Kidney capillary endothelial cell (primary cell): ENCODE data around the gene SSH3.

Experiments
- DNase-seq: peaks from one replicate; pipeline ENCODE4 v3.0.0-alpha.2; 2018; ENCODE audit warnings: low spot score

SSH3 gene

GRCh38 chr11:67293090-67293489 lies 10.2 kb upstream of the SSH3 start:
- DNase-seq: no peak

DNA sequence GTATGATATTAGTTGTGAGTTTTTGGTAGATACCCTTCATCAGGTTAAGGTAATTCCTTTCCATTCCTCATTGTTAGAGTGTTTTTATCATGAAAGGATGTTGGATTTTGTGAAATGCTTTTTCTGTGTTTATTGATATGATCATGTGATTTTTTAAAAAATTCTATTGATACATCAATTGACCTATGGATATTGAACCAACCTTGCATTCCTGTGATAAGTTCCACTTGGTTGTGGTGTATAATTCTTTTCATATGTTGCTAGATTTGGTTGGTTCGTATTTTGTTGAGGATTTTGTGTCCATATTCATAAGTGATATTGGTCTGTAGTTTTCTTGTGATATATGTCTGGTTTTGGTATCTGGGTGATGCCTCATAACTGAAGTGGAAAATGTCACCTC lies 7.5 kb upstream of the SSH3 start:
- DNase-seq: no peak

DNA sequence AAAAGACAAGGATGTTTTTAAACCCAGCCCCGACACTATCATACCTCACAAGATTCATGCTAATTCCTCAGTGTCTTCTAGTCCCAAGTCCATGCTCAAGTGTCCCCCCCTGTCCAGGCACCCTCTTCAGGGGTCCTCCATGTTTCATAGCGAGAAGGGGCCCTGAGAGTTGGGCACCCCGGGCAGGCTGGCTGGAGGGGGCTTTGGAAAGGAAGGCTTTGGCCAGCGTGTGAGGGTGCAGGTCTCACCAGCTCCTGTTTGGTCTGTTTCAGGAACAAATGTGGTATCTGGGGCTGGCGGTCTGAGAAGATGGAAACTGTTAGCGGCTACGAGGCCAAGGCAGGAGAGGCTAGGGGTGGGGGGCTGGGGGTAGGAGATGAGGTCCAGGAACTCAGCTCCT lies 4.5 kb upstream of the SSH3 start:
- DNase-seq: no peak

GRCh38 chr11:67299471-67300191 lies 3.7 kb upstream of the SSH3 start:
- DNase-seq: no peak

- DNase-seq: no peak
Observed at GRCh38 chr11:67300256-67300755, 3.0 kb upstream of the SSH3 start.

- no peak for DNase-seq
Observed at GRCh38 chr11:67300756-67301312, 2.5 kb upstream of the SSH3 start.

DNA sequence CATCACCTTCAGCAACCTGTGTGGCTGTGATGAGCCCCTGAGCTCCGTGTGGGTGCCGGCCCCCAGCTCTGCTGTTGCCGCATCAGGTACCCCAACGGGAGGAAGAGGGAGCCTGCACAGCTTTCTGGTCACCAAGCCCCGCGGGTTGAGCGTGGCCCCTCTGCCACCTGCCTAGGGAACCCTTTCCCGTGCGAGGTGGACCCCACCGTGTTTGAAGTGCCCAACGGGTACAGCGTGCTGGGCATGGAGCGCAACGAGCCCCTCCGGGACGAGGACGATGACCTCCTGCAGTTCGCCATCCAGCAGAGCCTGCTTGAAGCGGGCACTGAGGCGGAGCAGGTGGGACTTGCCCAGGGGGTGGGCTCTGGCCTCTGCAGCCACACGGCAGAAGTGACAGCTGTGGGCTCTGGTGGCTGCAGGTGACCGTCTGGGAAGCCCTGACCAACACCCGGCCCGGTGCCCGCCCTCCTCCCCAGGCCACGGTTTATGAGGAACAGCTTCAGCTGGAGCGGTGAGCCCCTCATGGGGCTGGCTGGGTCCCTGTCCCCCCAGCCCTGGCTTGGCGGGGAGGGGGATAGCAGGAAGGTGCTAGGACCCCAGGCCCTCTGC lies 1.9 kb upstream of the SSH3 start:
- DNase-seq: no peak

DNA sequence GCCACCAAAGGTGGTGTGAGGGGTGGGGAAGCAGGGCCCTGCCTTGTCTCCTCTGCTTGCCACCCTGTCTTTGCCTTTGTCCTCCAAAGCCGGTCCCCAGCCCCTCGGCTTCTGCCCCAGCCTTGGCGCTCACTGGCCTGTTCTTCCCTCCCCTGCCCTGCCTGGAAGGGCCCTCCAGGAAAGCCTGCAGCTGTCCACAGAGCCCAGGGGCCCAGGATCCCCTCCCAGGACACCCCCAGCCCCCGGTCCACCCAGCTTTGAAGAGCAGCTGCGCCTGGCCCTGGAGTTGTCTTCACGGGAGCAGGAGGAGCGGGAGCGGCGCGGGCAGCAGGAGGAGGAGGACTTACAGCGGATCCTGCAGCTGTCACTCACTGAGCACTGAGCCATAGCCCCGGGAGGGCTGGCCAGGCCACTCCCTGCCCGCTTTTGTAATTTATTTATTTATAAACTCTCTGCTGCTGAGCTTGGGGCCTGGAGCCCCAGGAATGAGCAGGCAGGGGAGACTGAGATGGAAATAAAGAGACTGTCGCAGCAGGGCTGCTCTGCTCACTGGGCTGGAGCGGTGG lies 1.3 kb upstream of the SSH3 start:
- no peak for DNase-seq

DNA sequence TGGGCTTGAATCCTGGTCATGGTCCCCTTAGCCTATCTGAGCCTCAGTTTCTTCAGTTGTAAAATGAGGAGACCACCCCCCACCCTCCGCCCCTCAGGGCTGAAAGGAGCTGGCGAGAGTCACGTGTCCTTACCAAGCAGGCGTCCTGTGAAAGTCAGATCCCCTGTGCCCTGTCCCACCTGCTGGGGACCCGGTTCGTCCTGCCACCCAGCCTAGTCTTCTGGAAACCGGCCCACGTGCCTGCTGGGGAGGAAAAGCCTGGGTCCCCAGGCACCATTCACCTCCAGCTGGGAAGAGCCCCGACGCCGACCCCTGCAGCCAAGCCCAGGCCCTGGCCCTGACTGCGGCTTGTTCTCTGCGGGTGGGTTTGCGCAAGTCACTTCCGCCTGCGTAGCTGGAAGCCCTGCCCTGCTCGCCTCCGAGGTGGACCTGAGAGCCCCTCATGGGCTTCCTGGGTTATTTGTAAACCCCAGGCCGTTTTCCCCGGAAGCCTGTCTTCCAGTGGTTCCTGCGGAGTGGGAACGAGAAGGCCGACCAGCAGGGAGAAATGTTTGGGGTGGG lies 679 bp upstream of the SSH3 start:
- DNase-seq: no peak

- DNase-seq: no peak
Observed at GRCh38 chr11:67303835-67304411, 593 bp downstream of the SSH3 start.

- no peak for DNase-seq
Observed at GRCh38 chr11:67304511-67305113, 1.3 kb downstream of the SSH3 start.

GRCh38 chr11:67306769-67307544 lies 3.6 kb downstream of the SSH3 start:
- no peak for DNase-seq

GRCh38 chr11:67307545-67308001 lies 4.2 kb downstream of the SSH3 start:
- no peak for DNase-seq

- no peak for DNase-seq
Observed at GRCh38 chr11:67308031-67308866, 4.9 kb downstream of the SSH3 start.

- DNase-seq: no peak
Observed at GRCh38 chr11:67309166-67309565, 5.8 kb downstream of the SSH3 start.

DNA sequence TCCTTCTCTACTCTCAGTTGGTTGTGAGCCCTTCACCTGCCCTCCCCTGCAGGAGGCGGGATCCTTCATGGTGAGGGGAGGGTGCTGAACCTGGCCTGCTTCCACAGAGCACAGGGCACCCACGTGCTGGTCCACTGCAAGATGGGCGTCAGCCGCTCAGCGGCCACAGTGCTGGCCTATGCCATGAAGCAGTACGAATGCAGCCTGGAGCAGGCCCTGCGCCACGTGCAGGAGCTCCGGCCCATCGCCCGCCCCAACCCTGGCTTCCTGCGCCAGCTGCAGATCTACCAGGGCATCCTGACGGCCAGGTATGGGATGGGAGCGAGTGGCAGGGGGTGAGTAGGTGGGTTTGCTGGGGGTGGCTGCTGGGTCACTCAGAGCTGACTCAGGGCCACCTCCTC lies 6.3 kb downstream of the SSH3 start:
- DNase-seq: no peak

- DNase-seq: no peak
Observed at GRCh38 chr11:67310246-67311050, 7.1 kb downstream of the SSH3 start.

- DNase-seq: no peak
Observed at GRCh38 chr11:67311051-67311555, 7.8 kb downstream of the SSH3 start.

DNA sequence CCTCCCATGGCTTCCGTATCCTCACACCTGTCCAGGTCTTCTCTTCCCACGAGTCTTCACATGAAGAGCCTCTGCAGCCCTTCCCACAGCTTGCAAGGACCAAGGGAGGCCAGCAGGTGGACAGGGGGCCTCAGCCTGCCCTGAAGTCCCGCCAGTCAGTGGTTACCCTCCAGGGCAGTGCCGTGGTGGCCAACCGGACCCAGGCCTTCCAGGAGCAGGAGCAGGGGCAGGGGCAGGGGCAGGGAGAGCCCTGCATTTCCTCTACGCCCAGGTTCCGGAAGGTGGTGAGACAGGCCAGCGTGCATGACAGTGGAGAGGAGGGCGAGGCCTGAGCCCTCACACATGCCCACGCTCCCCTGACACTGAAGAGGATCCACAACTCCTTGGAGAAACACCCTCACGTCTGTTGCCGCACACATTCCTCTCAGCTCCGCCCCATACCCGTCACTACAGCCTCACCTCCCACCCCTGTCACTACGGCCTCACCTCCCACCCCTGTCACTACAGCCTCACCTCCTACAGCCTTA lies 8.3 kb downstream of the SSH3 start:
- no peak for DNase-seq
